HCT116 (cell line): ENCODE measurements around the gene KANK4.

Experiments
- ATF3 ChIP-seq: IDR thresholded peaks from 2 replicates; pipeline ENCODE4 v1.6.1; 2012
- YY1 ChIP-seq: IDR thresholded peaks from 2 replicates; pipeline ENCODE4 v1.6.1; 2011; ENCODE audit warnings: low read length, low read depth, moderate library complexity, mild to moderate bottlenecking; ENCODE audit not compliant: insufficient replicate concordance; ENCODE audit errors: extremely low read depth

GRCh38 chr1:62321446-62321845, 2.2 kb upstream of the KANK4 start:
- TF ChIP-seq YY1 (no peak), ATF3 (no peak)
